Measurements from ENCODE around the gene SIGLEC11. TPM values are rescaled to one million over a fixed set of nuclear protein-coding genes. Genes with fewer than 3 reads are reported as not detected.
A peak's percentile ranks its signal among the peaks of the same experiment; 100 is the strongest.
"Not testable (repeated sequence)": the region's sequence is repeated elsewhere in the genome, so short reads cannot be mapped to it uniquely, and the experiment has no call there.

The SIGLEC11 gene
- total RNA-seq, 1 donor from 2014 or later = not detected

- H3K4me3 Mint-ChIP-seq = peak overlapping the region; percentile 95
- peaks cover 33% of the 10 kb centered on the region for H3K4me1 Mint-ChIP-seq
- no peak overlapping the region for H2AFZ ChIP-seq (replicated peaks)
- DNase-seq (ENCODE audit: low spot score) = no peak
- H3K4me1 ChIP-seq = peaks cover 9% of the 10 kb centered on the region
- no peaks in the 10 kb centered on the region for H3K9me3 ChIP-seq (ENCODE audit: low read depth)
- H4K20me1 ChIP-seq (ENCODE audit: low read depth) = peaks cover 49% of the 10 kb centered on the region
- H3K27me3 Mint-ChIP-seq (ENCODE audit: insufficient read depth, low read depth) = peaks cover 15% of the 10 kb centered on the region
- H3K27ac ChIP-seq = no peak overlapping the region
- H3K4me2 ChIP-seq = peak overlapping the region; percentile 94
- peak overlapping the region; percentile 76 for H3K4me3 ChIP-seq
- H3K9ac ChIP-seq = no peak overlapping the region
- peaks cover 27% of the 10 kb centered on the region for H3F3A ChIP-seq (ENCODE audit: low read depth)
- TF ChIP-seq EZH2phosphoT487 (IDR thresholded peaks at IDR 0.05) (no peak), CTCF (IDR thresholded peaks at IDR 0.05) (no peak), EZH2 (IDR thresholded peaks at IDR 0.05) (no peak)
- no peaks in the 10 kb centered on the region for H3K9me3 Mint-ChIP-seq
- H3K27me3 ChIP-seq = no peaks in the 10 kb centered on the region
- peak overlapping the region; percentile 9 for H3K27ac Mint-ChIP-seq
- H3K36me3 Mint-ChIP-seq = peaks cover 14% of the 10 kb centered on the region
- peaks cover 66% of the 10 kb centered on the region for H3K79me2 ChIP-seq (ENCODE audit: low read depth)
- H3K36me3 ChIP-seq = no peaks in the 10 kb centered on the region
These were observed 33.3 kb downstream of the SIGLEC11 start for GRCh38 chr19:49927526-49928264.

- no peak overlapping the region for H2AFZ ChIP-seq (replicated peaks)
- peaks cover 9% of the 10 kb centered on the region for H3K4me1 ChIP-seq
- H3K36me3 Mint-ChIP-seq = peaks cover 17% of the 10 kb centered on the region
- peaks cover 61% of the 10 kb centered on the region for H4K20me1 ChIP-seq (ENCODE audit: low read depth)
- H3K4me1 Mint-ChIP-seq = peaks cover 41% of the 10 kb centered on the region
- peaks cover 18% of the 10 kb centered on the region for H3K27me3 Mint-ChIP-seq (ENCODE audit: insufficient read depth, low read depth)
- H3K79me2 ChIP-seq (ENCODE audit: low read depth) = peaks cover 78% of the 10 kb centered on the region
- no peak overlapping the region for H3K27ac ChIP-seq
- H3K9me3 ChIP-seq (ENCODE audit: low read depth) = no peaks in the 10 kb centered on the region
- no peaks in the 10 kb centered on the region for H3K36me3 ChIP-seq
- H3K9me3 Mint-ChIP-seq = no peaks in the 10 kb centered on the region
- DNase-seq (ENCODE audit: low spot score) = no peak
- H3K4me3 Mint-ChIP-seq = peak overlapping the region; percentile 55
- H3K9ac ChIP-seq = no peak overlapping the region
- no peak overlapping the region for H3K4me3 ChIP-seq
- H3F3A ChIP-seq (ENCODE audit: low read depth) = peaks cover 27% of the 10 kb centered on the region
- TF ChIP-seq CTCF (IDR thresholded peaks at IDR 0.05) = no peak
- no peak for TF ChIP-seq EZH2 (IDR thresholded peaks at IDR 0.05)
- no peak for TF ChIP-seq EZH2phosphoT487 (IDR thresholded peaks at IDR 0.05)
- peak overlapping the region; percentile 37 for H3K27ac Mint-ChIP-seq
- no peak overlapping the region for H3K4me2 ChIP-seq
- H3K27me3 ChIP-seq = no peaks in the 10 kb centered on the region
These were observed 34.5 kb downstream of the SIGLEC11 start for GRCh38 chr19:49926515-49926914.

GRCh38 chr19:49925486-49925885, 35.5 kb downstream of the SIGLEC11 start:
- no peak overlapping the region for H2AFZ ChIP-seq (replicated peaks)
- no peaks in the 10 kb centered on the region for H3K9me3 ChIP-seq (ENCODE audit: low read depth)
- H3K4me2 ChIP-seq = no peak overlapping the region
- no peak overlapping the region for H3K27ac ChIP-seq
- Mint-ChIP-seq H3K36me3 (peaks cover 21% of the 10 kb centered on the region), H3K27ac (no peak overlapping the region), H3K9me3 (no peaks in the 10 kb centered on the region), H3K4me3 (no peak overlapping the region), H3K27me3 (ENCODE audit: insufficient read depth, low read depth) (peaks cover 18% of the 10 kb centered on the region), H3K4me1 (peaks cover 44% of the 10 kb centered on the region)
- no peak overlapping the region for H3K9ac ChIP-seq
- peaks cover 9% of the 10 kb centered on the region for H3K4me1 ChIP-seq
- peaks cover 71% of the 10 kb centered on the region for H4K20me1 ChIP-seq (ENCODE audit: low read depth)
- peaks cover 88% of the 10 kb centered on the region for H3K79me2 ChIP-seq (ENCODE audit: low read depth)
- no peak for DNase-seq (ENCODE audit: low spot score)
- H3K27me3 ChIP-seq = no peaks in the 10 kb centered on the region
- H3K36me3 ChIP-seq = no peaks in the 10 kb centered on the region
- H3K4me3 ChIP-seq = no peak overlapping the region
- H3F3A ChIP-seq (ENCODE audit: low read depth) = peaks cover 19% of the 10 kb centered on the region
- no peak for TF ChIP-seq EZH2phosphoT487 (IDR thresholded peaks at IDR 0.05)
- no peak for TF ChIP-seq EZH2 (IDR thresholded peaks at IDR 0.05)
- TF ChIP-seq CTCF (IDR thresholded peaks at IDR 0.05) = no peak

GRCh38 chr19:49924881-49925210, 36.1 kb downstream of the SIGLEC11 start:
- peaks cover 18% of the 10 kb centered on the region for H3K27me3 Mint-ChIP-seq (ENCODE audit: insufficient read depth, low read depth)
- H3K27me3 ChIP-seq; H3K9ac ChIP-seq; H3K36me3 ChIP-seq; H2AFZ ChIP-seq (replicated peaks); H3K27ac ChIP-seq; H3K27ac Mint-ChIP-seq; H3K4me1 ChIP-seq; DNase-seq (ENCODE audit: low spot score); H3K4me3 ChIP-seq; H3K9me3 ChIP-seq (ENCODE audit: low read depth); H3K4me2 ChIP-seq; H3K4me3 Mint-ChIP-seq; H3K9me3 Mint-ChIP-seq: not testable (repeated sequence)
- H3K4me1 Mint-ChIP-seq = peaks cover 39% of the 10 kb centered on the region
- peaks cover 24% of the 10 kb centered on the region for H3K36me3 Mint-ChIP-seq
- Histone ChIP-seq H3K79me2 (ENCODE audit: low read depth) (peaks cover 94% of the 10 kb centered on the region), H4K20me1 (ENCODE audit: low read depth) (peaks cover 78% of the 10 kb centered on the region), H3F3A (ENCODE audit: low read depth) (peaks cover 15% of the 10 kb centered on the region)
